ENCODE measurements around the gene ILDR1.

ILDR1 gene

GRCh38 chr3:122019493-122019892 lies 2.6 kb downstream of the ILDR1 start:
- no peak for DNase-seq (ENCODE audit: low spot score)

GRCh38 chr3:122014741-122015140 lies 7.3 kb downstream of the ILDR1 start:
- no peak for DNase-seq (ENCODE audit: low spot score)

GRCh38 chr3:122013448-122013925 lies 8.6 kb downstream of the ILDR1 start:
- DNase-seq (ENCODE audit: low spot score), result no peak

- DNase-seq (ENCODE audit: low spot score), result no peak
Measured at GRCh38 chr3:122012821-122013220, 9.2 kb downstream of the ILDR1 start.

- DNase-seq (ENCODE audit: low spot score), result no peak
Measured at GRCh38 chr3:122011396-122011795, 10.7 kb downstream of the ILDR1 start.

GRCh38 chr3:122010506-122010905 lies 11.5 kb downstream of the ILDR1 start:
- DNase-seq (ENCODE audit: low spot score), result no peak

- no peak for DNase-seq (ENCODE audit: low spot score)
Measured at GRCh38 chr3:122008166-122008565, 13.9 kb downstream of the ILDR1 start.

GRCh38 chr3:122006267-122006666 lies 15.8 kb downstream of the ILDR1 start:
- no peak for DNase-seq (ENCODE audit: low spot score)

- DNase-seq (ENCODE audit: low spot score), result no peak
Measured at GRCh38 chr3:122004991-122005565, 17.0 kb downstream of the ILDR1 start.

- DNase-seq (ENCODE audit: low spot score), result no peak
Measured at GRCh38 chr3:122004107-122004506, 17.9 kb downstream of the ILDR1 start.

- no peak for DNase-seq (ENCODE audit: low spot score)
Measured at GRCh38 chr3:122003606-122004005, 18.4 kb downstream of the ILDR1 start.

- DNase-seq (ENCODE audit: low spot score), result no peak
Measured at GRCh38 chr3:122003112-122003511, 18.9 kb downstream of the ILDR1 start.

- DNase-seq (ENCODE audit: low spot score), result no peak
Measured at GRCh38 chr3:122002611-122003010, 19.4 kb downstream of the ILDR1 start.

- no peak for DNase-seq (ENCODE audit: low spot score)
Measured at GRCh38 chr3:122001892-122002291, 20.2 kb downstream of the ILDR1 start.

- peak; percentile 58 for DNase-seq (ENCODE audit: low spot score)
Measured at GRCh38 chr3:122000936-122001605, 21.0 kb downstream of the ILDR1 start.

- no peak for DNase-seq (ENCODE audit: low spot score)
Measured at GRCh38 chr3:121999931-122000330, 22.1 kb downstream of the ILDR1 start.

GRCh38 chr3:121998611-121999473 lies 23.2 kb downstream of the ILDR1 start:
- no peak for DNase-seq (ENCODE audit: low spot score)

- DNase-seq (ENCODE audit: low spot score), result peak; percentile 35
Measured at GRCh38 chr3:121998030-121998580, 23.9 kb downstream of the ILDR1 start.

- DNase-seq (ENCODE audit: low spot score), result no peak
Measured at GRCh38 chr3:121997372-121997771, 24.7 kb downstream of the ILDR1 start.

GRCh38 chr3:121996441-121996840 lies 25.6 kb downstream of the ILDR1 start:
- no peak for DNase-seq (ENCODE audit: low spot score)

- peak; percentile 74 for DNase-seq (ENCODE audit: low spot score)
Measured at GRCh38 chr3:121995161-121996137, 26.6 kb downstream of the ILDR1 start.
